NT2/D1 (cell line): ENCODE measurements around the gene AKR1A1.

Experiments
- SUZ12 ChIP-seq: IDR thresholded peaks from 2 replicates; pipeline ENCODE4 v1.6.1; 2011; ENCODE audit not compliant: insufficient read length, insufficient read depth; ENCODE audit errors: extremely low read depth
- YY1 ChIP-seq: IDR thresholded peaks from 2 replicates; pipeline ENCODE4 v1.6.1; 2011; ENCODE audit not compliant: insufficient read length, insufficient read depth
- ZNF274 ChIP-seq: IDR thresholded peaks from 2 replicates; pipeline ENCODE4 v1.6.1; 2011; ENCODE audit warnings: mild to moderate bottlenecking, low read depth, low read length

- TF ChIP-seq YY1 = no peak
- no peak for TF ChIP-seq SUZ12
- TF ChIP-seq ZNF274 = no peak
Measured at GRCh38 chr1:45536886-45537285, 13.7 kb upstream of the AKR1A1 start.
